Measurements from ENCODE around the gene N4BP2L1.

Gene N4BP2L1
- long read RNA-seq, transcript N4BP2L1-204 (5 exons, 2,994 nt): minor isoform, 25 of 145 reads
- long read RNA-seq, transcript N4BP2L1-207 (2 exons, 1,423 nt): minor isoform, 8 of 145 reads
- long read RNA-seq, transcript N4BP2L1-202 (5 exons, 3,046 nt): major isoform, 78 of 145 reads
- long read RNA-seq, transcript N4BP2L1-206 (2 exons, 1,145 nt): minor isoform, 12 of 145 reads
- long read RNA-seq, partial matches to known transcripts: 1 of 145 reads
- long read RNA-seq, other reads (novel, unspliced or antisense): 21 of 145 reads

- DNase-seq (ENCODE audit: low read depth in 1 of 2, low spot score in 1 of 2): peak; percentile 43 to 55
- TF ChIP-seq, protein P1, sequence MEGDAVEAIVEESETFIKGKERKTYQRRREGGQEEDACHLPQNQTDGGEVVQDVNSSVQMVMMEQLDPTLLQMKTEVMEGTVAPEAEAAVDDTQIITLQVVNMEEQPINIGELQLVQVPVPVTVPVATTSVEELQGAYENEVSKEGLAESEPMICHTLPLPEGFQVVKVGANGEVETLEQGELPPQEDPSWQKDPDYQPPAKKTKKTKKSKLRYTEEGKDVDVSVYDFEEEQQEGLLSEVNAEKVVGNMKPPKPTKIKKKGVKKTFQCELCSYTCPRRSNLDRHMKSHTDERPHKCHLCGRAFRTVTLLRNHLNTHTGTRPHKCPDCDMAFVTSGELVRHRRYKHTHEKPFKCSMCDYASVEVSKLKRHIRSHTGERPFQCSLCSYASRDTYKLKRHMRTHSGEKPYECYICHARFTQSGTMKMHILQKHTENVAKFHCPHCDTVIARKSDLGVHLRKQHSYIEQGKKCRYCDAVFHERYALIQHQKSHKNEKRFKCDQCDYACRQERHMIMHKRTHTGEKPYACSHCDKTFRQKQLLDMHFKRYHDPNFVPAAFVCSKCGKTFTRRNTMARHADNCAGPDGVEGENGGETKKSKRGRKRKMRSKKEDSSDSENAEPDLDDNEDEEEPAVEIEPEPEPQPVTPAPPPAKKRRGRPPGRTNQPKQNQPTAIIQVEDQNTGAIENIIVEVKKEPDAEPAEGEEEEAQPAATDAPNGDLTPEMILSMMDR (IDR thresholded peaks at IDR 0.05; ENCODE audit: insufficient read depth, low read length): no peak
- TF ChIP-seq POLR2AphosphoS5 (IDR thresholded peaks at IDR 0.05; ENCODE audit: low read depth) (peak; percentile 45; the same call in 1 of the 2 replicates), SPI1 (IDR thresholded peaks at IDR 0.05; ENCODE audit: borderline replicate concordance, low read depth) (peak; percentile 2; the same call in 1 of the 2 replicates)
- peak within 1 kb of the TSS; percentile 70 for H3K4me3 ChIP-seq (replicated peaks; ENCODE audit: insufficient read depth, low read length)
- H3K27me3 ChIP-seq (ENCODE audit: insufficient read depth, poor library complexity, severe bottlenecking): no peaks in the 10 kb centered on the region
- H3K27ac ChIP-seq (replicated peaks): peak within 1 kb of the TSS; percentile 68
Observed at GRCh38 chr13:32427852-32428580, at the start of gene N4BP2L1. TSS of gene N4BP2L1 (minus strand) at chr13:32428130. CDS start at chr13:32428082, 48 bp downstream.

GRCh38 chr13:32476892-32477291, 49.0 kb upstream of the N4BP2L1 start:
- DNase-seq (ENCODE audit: low read depth in 1 of 2, low spot score in 1 of 2): no peak

GRCh38 chr13:32476021-32476731, 48.2 kb upstream of the N4BP2L1 start:
- Histone ChIP-seq H3K27me3 (ENCODE audit: insufficient read depth, poor library complexity, severe bottlenecking) (no peaks in the 10 kb centered on the region), H3K4me3 (replicated peaks; ENCODE audit: insufficient read depth, low read length) (no peak overlapping the region), H3K27ac (replicated peaks) (no peak overlapping the region)
- TF ChIP-seq, protein P1 (IDR thresholded peaks at IDR 0.05; ENCODE audit: insufficient read depth, low read length): no peak
- no peak for TF ChIP-seq REST (IDR thresholded peaks at IDR 0.05; ENCODE audit: insufficient replicate concordance, low read depth)
- TF ChIP-seq SPI1 (IDR thresholded peaks at IDR 0.05; ENCODE audit: borderline replicate concordance, low read depth): no peak
- TF ChIP-seq GABPA (IDR thresholded peaks at IDR 0.05; ENCODE audit: low read depth): no peak
- TF ChIP-seq POLR2AphosphoS5 (IDR thresholded peaks at IDR 0.05; ENCODE audit: low read depth): no peak
- DNase-seq (ENCODE audit: low read depth in 1 of 2, low spot score in 1 of 2): no peak

More at GRCh38 chr13:32476892-32477291, 49.0 kb upstream of the N4BP2L1 start:
- TF ChIP-seq REST (IDR thresholded peaks at IDR 0.05; ENCODE audit: insufficient replicate concordance, low read depth) (no peak), POLR2AphosphoS5 (IDR thresholded peaks at IDR 0.05; ENCODE audit: low read depth) (no peak), SPI1 (IDR thresholded peaks at IDR 0.05; ENCODE audit: borderline replicate concordance, low read depth) (no peak), GABPA (IDR thresholded peaks at IDR 0.05; ENCODE audit: low read depth) (no peak)
- TF ChIP-seq, protein P1 (IDR thresholded peaks at IDR 0.05; ENCODE audit: insufficient read depth, low read length): no peak
- Histone ChIP-seq H3K4me3 (replicated peaks; ENCODE audit: insufficient read depth, low read length) (no peak overlapping the region), H3K27me3 (ENCODE audit: insufficient read depth, poor library complexity, severe bottlenecking) (no peaks in the 10 kb centered on the region), H3K27ac (replicated peaks) (no peak overlapping the region)

Data from HL-60 (cell line).